ENCODE results near the gene PLK3. TPM values are rescaled to one million over a fixed set of nuclear protein-coding genes. Genes with fewer than 3 reads are reported as not detected.

The PLK3 gene
- total RNA-seq, 2 donors from 2014 or later, result 3.3 to 9.0 TPM

- 100% methylated on average over 1 of the region's 1 CpG; no CpG with 5 or more reads in 1 of the 2 experiments for WGBS, 2 experiments (ENCODE audit: insufficient coverage in 1 of 2, insufficient read length in 1 of 2)
- no peak overlapping the region for H3K4me3 ChIP-seq (ENCODE audit: low read length)
- peaks cover 15% of the 10 kb centered on the region for H3K36me3 Mint-ChIP-seq (ENCODE audit: low read depth)
- no peak for DNase-seq
- H3K27me3 Mint-ChIP-seq (ENCODE audit: insufficient read depth), result no peaks in the 10 kb centered on the region
- H3K27me3 ChIP-seq (ENCODE audit: control insufficient read depth, insufficient read depth, low read length, poor library complexity, severe bottlenecking), result no peaks in the 10 kb centered on the region
- H3K36me3 ChIP-seq (ENCODE audit: control insufficient read depth, insufficient read depth, low read length), result no peaks in the 10 kb centered on the region
- peaks cover 17% of the 10 kb centered on the region for H3K4me1 Mint-ChIP-seq
- no peak overlapping the region for H3K9ac ChIP-seq (ENCODE audit: extremely low read depth, low read length, poor library complexity, severe bottlenecking)
- H3K4me1 ChIP-seq (ENCODE audit: control insufficient read depth, insufficient read depth, low read length), result peaks cover 12% of the 10 kb centered on the region
- H3K4me3 Mint-ChIP-seq, result no peak overlapping the region
- no peak overlapping the region for H3K27ac Mint-ChIP-seq
- H3K9me3 ChIP-seq (ENCODE audit: control insufficient read depth, low read length), result no peaks in the 10 kb centered on the region
- H3K27ac ChIP-seq (ENCODE audit: low read depth, low read length), result no peak overlapping the region
- no peak for TF ChIP-seq CTCF (conservative IDR thresholded peaks at IDR 0.05)
- H3K9me3 Mint-ChIP-seq, result no peaks in the 10 kb centered on the region
Measured at GRCh38 chr1:44851308-44851707, 51.1 kb downstream of the PLK3 start.

- Histone ChIP-seq H3K4me1 (ENCODE audit: control insufficient read depth, insufficient read depth, low read length) (peaks cover 12% of the 10 kb centered on the region), H3K27ac (ENCODE audit: low read depth, low read length) (no peak overlapping the region), H3K9me3 (ENCODE audit: control insufficient read depth, low read length) (no peaks in the 10 kb centered on the region), H3K36me3 (ENCODE audit: control insufficient read depth, insufficient read depth, low read length) (peaks cover 6% of the 10 kb centered on the region), H3K9ac (ENCODE audit: extremely low read depth, low read length, poor library complexity, severe bottlenecking) (no peak overlapping the region), H3K4me3 (ENCODE audit: low read length) (no peak overlapping the region), H3K27me3 (ENCODE audit: control insufficient read depth, insufficient read depth, low read length, poor library complexity, severe bottlenecking) (no peaks in the 10 kb centered on the region)
- H3K9me3 Mint-ChIP-seq, result no peaks in the 10 kb centered on the region
- H3K27ac Mint-ChIP-seq, result no peak overlapping the region
- peaks cover 17% of the 10 kb centered on the region for H3K4me1 Mint-ChIP-seq
- no peak for DNase-seq
- no peak overlapping the region for H3K4me3 Mint-ChIP-seq
- 99 to 100% methylated on average over 2 to 6 of the region's 6 CpGs for WGBS, 2 experiments (ENCODE audit: insufficient coverage in 1 of 2, insufficient read length in 1 of 2)
- no peak for TF ChIP-seq CTCF (conservative IDR thresholded peaks at IDR 0.05)
- H3K36me3 Mint-ChIP-seq (ENCODE audit: low read depth), result peaks cover 25% of the 10 kb centered on the region
- no peaks in the 10 kb centered on the region for H3K27me3 Mint-ChIP-seq (ENCODE audit: insufficient read depth)
Measured at GRCh38 chr1:44853201-44853600, 53.0 kb downstream of the PLK3 start.

GRCh38 chr1:44854970-44855369 is 54.8 kb downstream of the PLK3 start:
- peaks cover 3% of the 10 kb centered on the region for H3K4me1 ChIP-seq (ENCODE audit: control insufficient read depth, insufficient read depth, low read length)
- DNase-seq, result no peak
- no peak for TF ChIP-seq CTCF (conservative IDR thresholded peaks at IDR 0.05)
- H3K9me3 ChIP-seq (ENCODE audit: control insufficient read depth, low read length), result no peaks in the 10 kb centered on the region
- H3K27ac ChIP-seq (ENCODE audit: low read depth, low read length), result no peak overlapping the region
- 90% methylated on average over 1 of the region's 1 CpG; no CpG with 5 or more reads in 1 of the 2 experiments for WGBS, 2 experiments (ENCODE audit: insufficient coverage in 1 of 2, insufficient read length in 1 of 2)
- H3K4me3 Mint-ChIP-seq, result no peak overlapping the region
- no peak overlapping the region for H3K9ac ChIP-seq (ENCODE audit: extremely low read depth, low read length, poor library complexity, severe bottlenecking)
- H3K9me3 Mint-ChIP-seq, result no peaks in the 10 kb centered on the region
- H3K4me3 ChIP-seq (ENCODE audit: low read length), result no peak overlapping the region
- peaks cover 2% of the 10 kb centered on the region for H3K4me1 Mint-ChIP-seq
- H3K27ac Mint-ChIP-seq, result no peak overlapping the region
- no peaks in the 10 kb centered on the region for H3K27me3 ChIP-seq (ENCODE audit: control insufficient read depth, insufficient read depth, low read length, poor library complexity, severe bottlenecking)
- H3K36me3 ChIP-seq (ENCODE audit: control insufficient read depth, insufficient read depth, low read length), result peaks cover 6% of the 10 kb centered on the region
- peaks cover 26% of the 10 kb centered on the region for H3K36me3 Mint-ChIP-seq (ENCODE audit: low read depth)
- no peaks in the 10 kb centered on the region for H3K27me3 Mint-ChIP-seq (ENCODE audit: insufficient read depth)

Other genes starting within 250 kb of the PLK3 start
- gene TMEM53, start 125.9 kb upstream of the PLK3 start, total RNA-seq, result 10 to 100 TPM; 10.2 to 10.8 TPM
- gene ARMH1, start 125.7 kb upstream of the PLK3 start, total RNA-seq, result 1 to 10 TPM; 3.9 to 6.3 TPM
- gene RNU5D-1, start 69.2 kb upstream of the PLK3 start, total RNA-seq, result not detected
- gene KIF2C, start 60.5 kb upstream of the PLK3 start, total RNA-seq, result 10 to 100 TPM; 42.0 to 72.7 TPM
- gene RPS8, start 24.8 kb upstream of the PLK3 start, total RNA-seq, result 1,000 to 10,000 TPM; 2,014 to 2,050 TPM
- 1 to 10 TPM; 1.6 to 2.3 TPM for gene BEST4, start 12.2 kb upstream of the PLK3 start, total RNA-seq
- gene DYNLT4, start 7.0 kb downstream of the PLK3 start, total RNA-seq, result under 1 TPM in 1 of 2 donors, not detected in 1; 0.64 TPM
- gene BTBD19, start 8.1 kb downstream of the PLK3 start, total RNA-seq, result 1 to 10 TPM; 7.4 to 7.9 TPM
- 1 to 10 TPM; 1.5 to 1.6 TPM for gene PTCH2, start 42.9 kb downstream of the PLK3 start, total RNA-seq
- gene EIF2B3, start 186.2 kb downstream of the PLK3 start, total RNA-seq, result 10 to 100 TPM; 24.2 to 27.2 TPM
- 10 to 100 TPM; 33.2 to 43.7 TPM for gene HECTD3, start 210.9 kb downstream of the PLK3 start, total RNA-seq
- gene UROD, start 211.9 kb downstream of the PLK3 start, total RNA-seq, result 100 to 1,000 TPM in 1 of 2 donors, 10 to 100 TPM in 1; 86.8 to 107 TPM